Transverse colon (tissue), 4 donors: ENCODE data around the gene CDK5RAP2. TPM values are rescaled to one million over a fixed set of nuclear protein-coding genes. Genes with fewer than 3 reads are reported as not detected.

Experiments
- DNase-seq: peaks from one replicate; pipeline ENCODE4 v3.0.0-alpha.2; 2019
- H3K27ac ChIP-seq, 4 donors: fragments of 200-600 bp; sonication (generic); 2 replicates each; pipeline ENCODE4 v1.5.1; 2016 to 2018; ENCODE audit warnings: inconsistent platforms in 4 of 4
- H3K27me3 ChIP-seq: fragments of 200-600 bp; sonication (generic); 2 replicates; pipeline ENCODE4 v1.5.1; 2017; ENCODE audit warnings: inconsistent platforms
- H3K36me3 ChIP-seq, 4 donors: fragments of 200-600 bp; sonication (generic); 2 replicates each; pipeline ENCODE4 v1.5.1; 2017 to 2019; ENCODE audit warnings: inconsistent platforms in 4 of 4
- H3K4me1 ChIP-seq, 4 donors: fragments of 200-600 bp; sonication (generic); 2 replicates each; pipeline ENCODE4 v1.5.1; 2017 to 2020; ENCODE audit warnings: inconsistent platforms in 4 of 4
- H3K4me3 ChIP-seq, 4 donors: fragments of 200-600 bp; sonication (generic); 1 replicate in 1 of 4; 2 replicates in 3 of 4; pipeline versions ENCODE4 v1.5.1 to v1.6.1; 2017 to 2019; ENCODE audit warnings: inconsistent platforms in 4 of 4
- H3K9me3 ChIP-seq, 2 donors: fragments of 200-600 bp; sonication (generic); 2 replicates each; pipeline ENCODE4 v1.5.1; 2017 to 2019; ENCODE audit warnings: inconsistent platforms in 2 of 2
- EP300 ChIP-seq: sonication (generic); formaldehyde crosslinking; IDR thresholded peaks from one replicate; pipeline ENCODE4 v1.6.1; 2017; ENCODE audit warnings: antibody characterized with exemption, low read depth
- POLR2A ChIP-seq: fragments of 450-650 bp; IDR thresholded peaks from one replicate; pipeline ENCODE4 v1.6.1; 2016; ENCODE audit warnings: antibody characterized with exemption, mild to moderate bottlenecking, moderate library complexity
- POLR2AphosphoS5 ChIP-seq, 3 donors: sonication (generic); formaldehyde crosslinking; IDR thresholded peaks; one replicate each; pipeline ENCODE4 v1.6.1; 2016; ENCODE audit warnings: antibody characterized with exemption in 3 of 3
- WGBS, 2 donors: methylation state at CpG; one replicate each; pipeline ENCODE4 v1.1.5; 2018; ENCODE audit warnings: low coverage in 1 of 2; 5-methylcytosine and 5-hydroxymethylcytosine counted together
- in situ Hi-C, 4 donors: fragments of 200-750 bp; cut with MboI; loops; one replicate each; pipeline versions ENCODE4 v1.15.0 to v1.15.1; 2017; ENCODE audit warnings: low sequenced_read_pairs in 3 of 4, low pct_ligation_motif_present in 1 of 4, low pct_unique_long_range_greater_than_20kb in 1 of 4
- intact Hi-C: fragments of 100-400 bp; cut with DNase I; formaldehyde crosslinking; loops from one replicate; pipeline ENCODE4 v1.15.1; 2023; ENCODE audit warnings: low total_unique reads
- total RNA-seq, 4 donors: library from RNA; depleted of rRNA; stranded (reverse); fragments of >200 nt; gene quantifications; one replicate each; pipeline ENCODE4 v1.1.0, GENCODE V29; 2016
- TF ChIP-seq, protein P1 (sequence below), 5 experiments: fragments of 200-600 bp in 3 of 5; fragments of 450-650 bp in 2 of 5; sonication (generic) in 3 of 5; IDR thresholded peaks; 1 replicate in 2 of 5; 2 replicates in 3 of 5; pipeline ENCODE4 v1.5.1; 2016 to 2017; ENCODE audit warnings: antibody characterized with exemption in 5 of 5, inconsistent platforms in 3 of 5, mild to moderate bottlenecking in 2 of 5, moderate library complexity in 1 of 5

The CDK5RAP2 gene
- total RNA-seq, 4 donors from 2014 or later = 23.6 to 154 (median 28.0) TPM

- Histone ChIP-seq H3K27ac (no peak overlapping the region), H3K4me1 (peaks cover 0 to 20% (median 10%) of the 10 kb centered on the region in 4 donors), H3K9me3 (no peaks in the 10 kb centered on the region), H3K4me3 (no peak overlapping the region), H3K27me3 (no peaks in the 10 kb centered on the region), H3K36me3 (peaks cover 0 to 7% (median 0%) of the 10 kb centered on the region in 4 donors)
- intact Hi-C loops = no loop called here
- WGBS, 2 donors = 74 to 77% methylated on average over 3 to 16 of the region's 16 CpGs
- in situ Hi-C loops = no loop called here
- DNase-seq = no peak
- no peak for TF ChIP-seq POLR2A
- no peak for TF ChIP-seq EP300
- TF ChIP-seq, protein P1, sequence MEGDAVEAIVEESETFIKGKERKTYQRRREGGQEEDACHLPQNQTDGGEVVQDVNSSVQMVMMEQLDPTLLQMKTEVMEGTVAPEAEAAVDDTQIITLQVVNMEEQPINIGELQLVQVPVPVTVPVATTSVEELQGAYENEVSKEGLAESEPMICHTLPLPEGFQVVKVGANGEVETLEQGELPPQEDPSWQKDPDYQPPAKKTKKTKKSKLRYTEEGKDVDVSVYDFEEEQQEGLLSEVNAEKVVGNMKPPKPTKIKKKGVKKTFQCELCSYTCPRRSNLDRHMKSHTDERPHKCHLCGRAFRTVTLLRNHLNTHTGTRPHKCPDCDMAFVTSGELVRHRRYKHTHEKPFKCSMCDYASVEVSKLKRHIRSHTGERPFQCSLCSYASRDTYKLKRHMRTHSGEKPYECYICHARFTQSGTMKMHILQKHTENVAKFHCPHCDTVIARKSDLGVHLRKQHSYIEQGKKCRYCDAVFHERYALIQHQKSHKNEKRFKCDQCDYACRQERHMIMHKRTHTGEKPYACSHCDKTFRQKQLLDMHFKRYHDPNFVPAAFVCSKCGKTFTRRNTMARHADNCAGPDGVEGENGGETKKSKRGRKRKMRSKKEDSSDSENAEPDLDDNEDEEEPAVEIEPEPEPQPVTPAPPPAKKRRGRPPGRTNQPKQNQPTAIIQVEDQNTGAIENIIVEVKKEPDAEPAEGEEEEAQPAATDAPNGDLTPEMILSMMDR (IDR thresholded peaks at IDR 0.05) = no peak
- no peak for TF ChIP-seq POLR2AphosphoS5 (IDR thresholded peaks at IDR 0.05)
Observed at GRCh38 chr9:120385606-120386389, 194.2 kb downstream of the CDK5RAP2 start.

DNA sequence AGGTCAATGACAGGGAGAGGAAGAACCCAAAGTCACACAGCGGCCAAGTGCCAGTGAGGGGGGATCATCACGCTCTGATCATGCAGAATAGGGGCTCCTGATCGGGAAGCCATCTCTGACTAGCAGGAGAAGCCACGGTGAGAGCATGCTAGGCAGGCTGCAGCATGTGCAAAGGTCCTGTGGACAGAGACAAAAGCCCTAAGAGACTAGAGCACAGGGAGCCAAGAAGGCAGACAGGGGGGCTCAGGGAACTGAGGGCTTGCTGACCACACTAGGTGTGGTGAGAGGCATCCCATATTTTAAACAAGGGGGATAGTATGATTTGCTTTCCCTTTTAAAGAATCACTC, 195.1 kb downstream of the CDK5RAP2 start:
- 79 to 91% methylated on average over 4 of the region's 4 CpGs for WGBS, 2 donors
- intact Hi-C loops (no loop called here), in situ Hi-C loops (no loop called here)
- H3K27ac ChIP-seq = no peak overlapping the region
- peaks cover 0 to 7% (median 0%) of the 10 kb centered on the region in 4 donors for H3K36me3 ChIP-seq
- no peaks in the 10 kb centered on the region for H3K27me3 ChIP-seq
- TF ChIP-seq EP300 (no peak), POLR2A (no peak), POLR2AphosphoS5 (IDR thresholded peaks at IDR 0.05) (no peak)
- TF ChIP-seq, protein P1 (IDR thresholded peaks at IDR 0.05) = no peak
- no peak for DNase-seq
- peaks cover 0 to 20% (median 10%) of the 10 kb centered on the region in 4 donors for H3K4me1 ChIP-seq
- no peak overlapping the region for H3K4me3 ChIP-seq
- H3K9me3 ChIP-seq = no peaks in the 10 kb centered on the region

DNA sequence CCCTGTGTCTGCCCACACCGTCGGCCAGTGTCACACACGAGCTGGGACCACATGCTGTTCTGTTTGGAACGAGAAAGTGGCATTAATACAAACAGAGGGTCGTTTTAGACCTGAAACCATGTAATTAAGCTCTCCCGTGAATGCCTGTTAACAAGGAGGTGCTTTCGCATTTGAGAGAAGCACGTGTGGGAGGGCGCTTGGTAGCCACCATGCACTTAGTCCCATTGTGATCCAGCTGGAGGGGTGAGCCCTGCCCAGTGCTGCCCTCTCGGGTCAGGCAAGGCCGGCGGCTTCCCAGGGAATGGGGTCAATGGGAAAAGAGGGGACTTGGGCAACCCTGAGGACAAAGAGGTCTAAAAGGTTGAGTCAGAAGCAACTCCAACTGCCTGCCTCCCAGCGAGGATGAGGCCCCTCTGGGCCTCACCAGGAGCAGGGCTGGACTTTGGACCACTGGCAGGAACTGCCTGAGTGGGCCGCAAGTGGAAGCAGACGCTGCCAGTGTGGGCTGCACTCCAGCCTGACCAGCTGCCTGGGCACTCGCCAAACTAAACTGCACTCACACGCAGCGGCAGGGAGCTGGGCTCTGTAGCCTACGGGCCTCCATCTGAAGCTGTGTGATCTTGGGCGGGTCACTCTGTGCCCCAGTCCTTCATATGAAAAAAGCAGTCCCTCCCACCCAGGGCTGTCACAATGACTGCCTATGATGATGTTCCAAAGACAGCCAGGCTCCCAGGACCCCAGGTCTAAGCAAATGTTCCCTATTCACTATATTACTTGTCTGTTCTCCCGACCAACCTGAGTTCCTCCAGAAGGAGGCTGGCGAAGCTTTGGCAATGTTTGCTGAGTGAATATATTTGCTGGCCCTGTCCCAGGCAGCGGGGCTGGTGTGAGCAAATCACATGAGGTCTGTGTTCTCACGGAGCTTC, 195.7 kb downstream of the CDK5RAP2 start:
- Histone ChIP-seq H3K9me3 (peaks cover 0 to 4% of the 10 kb centered on the region in 2 donors), H3K4me1 (peaks cover 0 to 20% (median 10%) of the 10 kb centered on the region in 4 donors), H3K36me3 (peaks cover 0 to 7% (median 0%) of the 10 kb centered on the region in 4 donors), H3K4me3 (no peak overlapping the region), H3K27me3 (no peaks in the 10 kb centered on the region), H3K27ac (no peak overlapping the region)
- TF ChIP-seq POLR2AphosphoS5 (IDR thresholded peaks at IDR 0.05) (no peak), EP300 (no peak)
- TF ChIP-seq, protein P1 (IDR thresholded peaks at IDR 0.05) = no peak
- DNase-seq = peak; percentile 37
- in situ Hi-C loops (no loop called here), intact Hi-C loops (no loop called here)
- 47 to 65% methylated on average over 8 to 24 of the region's 24 CpGs for WGBS, 2 donors

DNA sequence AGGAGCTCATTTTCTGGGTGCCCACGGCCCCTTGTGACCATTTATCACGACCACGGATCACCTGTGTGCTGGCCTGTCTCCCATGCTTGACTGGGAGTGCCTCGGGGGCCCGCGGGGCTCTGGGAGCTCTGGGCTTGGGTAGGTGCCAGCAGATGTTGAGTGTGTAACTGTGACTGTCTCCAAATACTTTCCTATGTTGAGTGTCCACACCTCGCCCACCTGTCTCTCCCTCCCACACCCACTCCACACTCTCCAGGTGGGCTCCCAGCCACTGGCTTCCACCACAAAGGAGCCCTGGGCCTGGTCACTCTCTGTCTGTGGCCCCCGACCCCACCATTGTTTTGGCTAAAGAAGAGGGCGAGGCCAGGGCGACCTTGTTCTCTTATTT, 196.4 kb downstream of the CDK5RAP2 start:
- Histone ChIP-seq H3K4me1 (peaks cover 0 to 20% (median 10%) of the 10 kb centered on the region in 4 donors), H3K36me3 (peaks cover 0 to 2% (median 0%) of the 10 kb centered on the region in 4 donors), H3K27ac (no peak overlapping the region), H3K4me3 (no peak overlapping the region), H3K27me3 (no peaks in the 10 kb centered on the region), H3K9me3 (peaks cover 0 to 4% of the 10 kb centered on the region in 2 donors)
- DNase-seq = no peak
- TF ChIP-seq, protein P1 (IDR thresholded peaks at IDR 0.05) = no peak
- TF ChIP-seq POLR2AphosphoS5 (IDR thresholded peaks at IDR 0.05) (no peak), EP300 (no peak), POLR2A (no peak)
- intact Hi-C loops = no loop called here
- in situ Hi-C loops = no loop called here
- WGBS, 2 donors = 81% methylated on average over 10 of the region's 10 CpGs; no CpG with 5 or more reads in 1 of the 2 donors
